ENCODE results near the gene NTN3. TPM values are rescaled to one million over a fixed set of nuclear protein-coding genes. Genes with fewer than 3 reads are reported as not detected.

Gene NTN3
- total and polyA plus RNA-seq, 3 donors from 2014 or later: 1.1 to 1.7 TPM; not detected in 1

DNA sequence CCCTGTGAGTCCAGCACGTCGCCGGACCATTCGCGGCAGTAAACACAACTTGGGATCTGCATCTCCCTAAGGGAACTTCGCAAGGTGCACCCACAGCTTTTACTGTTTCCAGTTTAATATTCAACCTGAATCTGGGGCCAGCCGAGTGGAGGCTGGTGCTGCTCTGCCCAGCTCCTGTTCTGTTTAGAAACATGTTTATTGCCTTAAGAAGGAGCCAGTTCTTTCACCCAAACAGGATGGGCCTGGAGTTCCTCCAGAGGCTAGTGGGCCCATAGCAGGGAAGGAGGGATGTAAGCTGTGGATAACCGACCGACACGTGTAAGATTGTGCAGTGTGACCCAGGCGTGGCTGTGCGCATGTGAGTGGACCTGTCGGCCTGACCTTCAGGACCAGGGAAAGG is 21.2 kb downstream of the NTN3 start:
- Histone ChIP-seq H3K27me3 (no peaks in the 10 kb centered on the region), H3K4me1 (peaks cover 5% of the 10 kb centered on the region), H3K36me3 (ENCODE audit: low read depth, missing control alignments) (no peaks in the 10 kb centered on the region), H3K4me3 (no peak overlapping the region), H3K9me3 (no peaks in the 10 kb centered on the region), H3K27ac (no peak overlapping the region)
- intact Hi-C loops (cut with DNase I; ENCODE audit: low total_unique reads): no loop called here
- no peak for DNase-seq
- no peak for TF ChIP-seq POLR2A (IDR thresholded peaks at IDR 0.05)
- no peak for TF ChIP-seq CTCF (IDR thresholded peaks at IDR 0.05)
- WGBS, 2 donors: 93 to 96% methylated on average over 13 of the region's 13 CpGs

GRCh38 chr16:2493605-2494004 is 22.5 kb downstream of the NTN3 start:
- intact Hi-C loops (cut with DNase I; ENCODE audit: low total_unique reads): no loop called here
- TF ChIP-seq POLR2A (IDR thresholded peaks at IDR 0.05) (no peak), CTCF (IDR thresholded peaks at IDR 0.05) (no peak)
- DNase-seq: no peak
- peaks cover 15% of the 10 kb centered on the region for H3K4me1 ChIP-seq
- H3K27ac ChIP-seq: no peak overlapping the region
- no peak overlapping the region for H3K4me3 ChIP-seq
- H3K36me3 ChIP-seq (ENCODE audit: low read depth, missing control alignments): no peaks in the 10 kb centered on the region
- no peaks in the 10 kb centered on the region for H3K27me3 ChIP-seq
- no peaks in the 10 kb centered on the region for H3K9me3 ChIP-seq
- WGBS, 2 donors: 73 to 75% methylated on average over 6 of the region's 6 CpGs

DNA sequence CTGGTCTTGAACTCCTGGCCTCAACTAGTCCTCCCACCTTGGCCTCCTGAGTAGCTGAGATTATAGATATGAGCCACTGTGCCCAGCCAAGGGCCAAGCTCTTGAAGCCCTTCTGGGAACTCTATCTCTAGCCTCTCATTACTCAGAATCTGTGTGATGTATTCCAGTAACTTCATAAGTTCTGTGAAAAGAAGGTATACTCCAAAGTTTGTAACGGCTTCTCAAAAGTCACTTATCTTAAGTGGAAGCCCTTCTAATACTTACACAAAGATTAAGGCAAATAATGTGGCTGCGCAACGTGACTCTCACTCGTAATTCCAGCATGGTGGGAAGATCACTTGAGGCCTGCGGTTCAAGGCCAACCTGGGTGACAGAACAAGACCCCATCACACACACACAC is 23.5 kb downstream of the NTN3 start:
- WGBS, 2 donors: 94 to 98% methylated on average over 5 of the region's 5 CpGs
- TF ChIP-seq POLR2A (IDR thresholded peaks at IDR 0.05) (no peak), CTCF (IDR thresholded peaks at IDR 0.05) (no peak)
- no peak for DNase-seq
- H3K4me1 ChIP-seq: peaks cover 15% of the 10 kb centered on the region
- H3K27me3 ChIP-seq: no peaks in the 10 kb centered on the region
- no peak overlapping the region for H3K4me3 ChIP-seq
- no peak overlapping the region for H3K27ac ChIP-seq
- intact Hi-C loops (cut with DNase I; ENCODE audit: low total_unique reads): no loop called here
- H3K36me3 ChIP-seq (ENCODE audit: low read depth, missing control alignments): no peaks in the 10 kb centered on the region
- no peaks in the 10 kb centered on the region for H3K9me3 ChIP-seq

- Histone ChIP-seq H3K36me3 (ENCODE audit: low read depth, missing control alignments) (no peaks in the 10 kb centered on the region), H3K9me3 (no peaks in the 10 kb centered on the region), H3K4me3 (no peak overlapping the region), H3K4me1 (peaks cover 15% of the 10 kb centered on the region), H3K27me3 (no peaks in the 10 kb centered on the region), H3K27ac (no peak overlapping the region)
- TF ChIP-seq CTCF (IDR thresholded peaks at IDR 0.05) (no peak), POLR2A (IDR thresholded peaks at IDR 0.05) (no peak)
- intact Hi-C loops (cut with DNase I; ENCODE audit: low total_unique reads): no loop called here
- no peak for DNase-seq
- WGBS, 2 donors: 92 to 99% methylated on average over 5 of the region's 5 CpGs
Measured at GRCh38 chr16:2495041-2495440, 23.9 kb downstream of the NTN3 start.

GRCh38 chr16:2496223-2497115 is 25.4 kb downstream of the NTN3 start:
- Histone ChIP-seq H3K27ac (no peak overlapping the region), H3K4me1 (peaks cover 16% of the 10 kb centered on the region), H3K36me3 (ENCODE audit: low read depth, missing control alignments) (no peaks in the 10 kb centered on the region), H3K27me3 (no peaks in the 10 kb centered on the region), H3K4me3 (no peak overlapping the region), H3K9me3 (no peaks in the 10 kb centered on the region)
- WGBS, 2 donors: 94 to 95% methylated on average over 21 to 62 of the region's 62 CpGs
- intact Hi-C loops (cut with DNase I; ENCODE audit: low total_unique reads): no loop called here
- TF ChIP-seq CTCF (IDR thresholded peaks at IDR 0.05) (no peak), POLR2A (IDR thresholded peaks at IDR 0.05) (no peak)
- no peak for DNase-seq
